C4-2B (cell line): ENCODE data around the gene HOXC9.

Experiments
- CTCF ChIP-seq: fragments of 450-650 bp; conservative IDR thresholded peaks from 2 replicates; pipeline ENCODE4 v1.5.1; 2017; ENCODE audit warnings: mild to moderate bottlenecking
- ZFX ChIP-seq: fragments of 450-650 bp; IDR thresholded peaks from 2 replicates; pipeline ENCODE4 v1.6.1; 2017

GRCh38 chr12:53996240-53997203, 3.4 kb upstream of the HOXC9 start:
- no peak for TF ChIP-seq CTCF
- TF ChIP-seq ZFX, result no peak
